Mononuclear cell (primary cell): Measurements from ENCODE around the gene RBM44. TPM values are rescaled to one million over a fixed set of nuclear protein-coding genes. Genes with fewer than 3 reads are reported as not detected.

Experiments
- H3K27me3 ChIP-seq: 2 replicates; pipeline ENCODE4 v1.6.0; 2011; ENCODE audit warnings: low read length, control low read depth; ENCODE audit not compliant: insufficient read depth
- H3K4me1 ChIP-seq: 2 replicates; pipeline ENCODE4 v1.5.1; 2011; ENCODE audit warnings: mild to moderate bottlenecking, low read length, control low read depth; ENCODE audit not compliant: insufficient read depth
- H3K4me3 ChIP-seq: 2 replicates; pipeline ENCODE4 v1.5.1; 2011; ENCODE audit warnings: mild to moderate bottlenecking, low read length, moderate library complexity
- H3K9me3 ChIP-seq: 2 replicates; pipeline ENCODE4 v1.5.1; 2011; ENCODE audit warnings: low read depth, mild to moderate bottlenecking, control low read depth, low read length
- total RNA-seq: library from RNA; depleted of rRNA; stranded (reverse); fragments of >200 nt; gene quantifications from one replicate; pipeline ENCODE4 v1.2.3, GENCODE V29; 2012

RBM44 gene
- total RNA-seq, 1 donor, result 3.5 TPM

DNA sequence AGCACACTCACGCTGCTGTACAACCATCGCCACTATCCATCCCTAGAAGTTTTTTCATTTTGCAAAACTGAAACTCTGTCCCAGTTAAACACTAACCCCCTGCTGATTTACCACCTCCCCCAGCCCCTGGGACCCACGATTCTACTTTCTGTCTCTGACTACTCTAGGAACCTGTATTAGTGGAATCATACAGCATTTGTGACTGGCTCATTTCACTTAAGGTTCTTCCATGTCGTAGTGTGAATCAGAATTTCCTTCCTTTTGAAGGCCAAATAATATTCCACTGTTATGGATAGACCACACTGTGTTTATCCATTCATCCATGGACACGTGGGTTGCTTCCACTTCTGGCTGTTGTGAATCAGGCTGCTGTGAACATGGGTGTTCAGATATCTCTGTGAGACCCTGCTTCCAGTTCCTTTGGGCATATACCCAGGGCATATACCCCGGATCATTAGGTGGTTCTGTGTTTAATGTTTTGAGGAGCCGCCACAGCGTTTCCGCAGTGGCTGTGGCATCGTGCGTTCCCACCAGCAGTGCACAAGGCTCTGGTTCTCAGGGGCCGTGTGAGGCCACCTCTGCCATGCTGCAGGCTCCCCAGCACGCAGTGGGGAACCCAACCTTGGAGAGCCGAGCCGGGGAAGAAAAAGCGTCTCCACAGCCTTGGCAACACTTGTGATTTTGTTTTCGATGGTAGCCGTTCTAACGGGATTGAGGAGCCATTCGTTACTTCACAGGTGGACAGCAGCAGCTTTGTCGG, 70.9 kb downstream of the RBM44 start:
- Histone ChIP-seq H3K4me1 (peaks cover 3% of the 10 kb centered on the region), H3K4me3 (no peak overlapping the region), H3K27me3 (no peaks in the 10 kb centered on the region), H3K9me3 (no peaks in the 10 kb centered on the region)

DNA sequence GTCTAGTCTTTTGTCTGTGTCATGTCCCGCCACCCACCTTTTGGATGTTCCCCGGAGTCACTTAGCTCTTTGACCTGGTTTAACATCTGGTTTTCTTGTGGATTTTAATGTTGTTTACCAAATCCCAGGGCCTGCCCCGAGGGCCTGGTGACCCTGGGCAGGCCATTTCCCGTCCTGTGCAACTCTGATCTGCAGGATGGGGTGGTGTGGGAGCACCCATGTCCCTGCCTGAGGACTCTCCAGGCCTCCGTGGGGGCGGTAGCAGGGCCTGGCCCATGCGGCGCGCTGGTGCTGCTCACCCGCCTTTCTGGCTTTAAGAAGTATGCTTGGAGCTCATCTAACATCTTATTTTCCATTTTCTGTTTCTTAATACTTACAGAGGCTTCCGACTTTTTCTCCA, 71.5 kb downstream of the RBM44 start:
- Histone ChIP-seq H3K4me3 (no peak overlapping the region), H3K4me1 (peaks cover 3% of the 10 kb centered on the region), H3K9me3 (no peaks in the 10 kb centered on the region), H3K27me3 (no peaks in the 10 kb centered on the region)

GRCh38 chr2:237870754-237871651, 72.4 kb downstream of the RBM44 start:
- Histone ChIP-seq H3K27me3 (no peaks in the 10 kb centered on the region), H3K4me1 (peaks cover 3% of the 10 kb centered on the region), H3K4me3 (no peak overlapping the region), H3K9me3 (no peaks in the 10 kb centered on the region)

GRCh38 chr2:237872178-237872887, 73.8 kb downstream of the RBM44 start:
- peaks cover 3% of the 10 kb centered on the region for H3K4me1 ChIP-seq
- H3K27me3 ChIP-seq, result no peaks in the 10 kb centered on the region
- no peak overlapping the region for H3K4me3 ChIP-seq
- no peaks in the 10 kb centered on the region for H3K9me3 ChIP-seq

DNA sequence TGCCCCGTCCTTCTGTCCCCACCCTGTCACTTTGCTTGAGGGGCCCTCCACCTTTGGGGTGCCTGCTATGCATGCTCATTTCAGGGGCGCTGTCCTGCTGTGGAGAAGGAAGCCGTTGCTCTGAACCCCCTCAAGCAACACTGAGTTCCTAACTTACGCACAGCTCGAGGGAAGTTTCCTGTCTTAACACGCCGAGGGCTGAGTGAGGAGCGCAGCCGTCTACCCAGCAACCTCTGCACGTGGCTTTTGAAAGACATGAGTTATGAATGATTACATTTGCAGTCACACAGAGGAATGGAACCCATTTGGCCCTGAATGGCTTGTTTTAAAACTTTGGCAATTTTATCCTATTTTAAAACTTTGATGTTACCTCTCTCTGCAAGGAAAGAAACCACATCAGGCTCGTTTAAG, 74.8 kb downstream of the RBM44 start:
- Histone ChIP-seq H3K4me3 (no peak overlapping the region), H3K27me3 (no peaks in the 10 kb centered on the region), H3K9me3 (no peaks in the 10 kb centered on the region), H3K4me1 (peaks cover 3% of the 10 kb centered on the region)

DNA sequence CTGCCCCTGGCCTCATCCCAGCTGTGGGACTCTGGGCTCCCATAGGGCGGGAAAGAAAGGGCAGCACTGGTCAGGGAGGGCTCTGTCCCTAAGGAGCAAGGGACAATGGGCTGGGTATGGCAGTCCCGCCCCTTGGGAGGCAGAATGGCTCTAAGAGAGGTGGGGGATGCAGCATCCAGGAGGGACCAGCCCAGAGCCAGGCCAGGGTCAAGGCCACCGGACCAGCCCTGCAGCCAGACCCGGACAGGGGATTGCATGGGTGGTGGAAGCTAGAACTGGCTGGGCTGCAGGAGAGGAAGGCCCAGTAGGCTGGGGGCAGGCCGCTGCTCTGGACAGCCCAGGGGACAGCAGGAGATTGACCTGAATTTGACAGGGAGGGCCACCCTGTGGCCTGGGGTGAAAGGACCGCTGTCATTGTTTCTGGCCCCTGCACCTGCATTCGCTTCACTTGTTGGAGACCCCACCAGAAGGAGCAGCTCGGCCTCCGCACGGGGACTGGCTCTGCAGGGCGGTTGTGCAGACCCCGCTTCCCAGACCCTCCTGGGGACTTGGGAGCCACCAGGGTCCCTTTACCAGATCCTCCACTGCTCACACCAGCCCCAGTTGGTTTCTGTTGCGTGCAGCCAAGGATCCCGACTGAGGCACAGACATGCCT, 75.4 kb downstream of the RBM44 start:
- no peaks in the 10 kb centered on the region for H3K27me3 ChIP-seq
- no peaks in the 10 kb centered on the region for H3K9me3 ChIP-seq
- no peaks in the 10 kb centered on the region for H3K4me1 ChIP-seq
- H3K4me3 ChIP-seq, result no peak overlapping the region

DNA sequence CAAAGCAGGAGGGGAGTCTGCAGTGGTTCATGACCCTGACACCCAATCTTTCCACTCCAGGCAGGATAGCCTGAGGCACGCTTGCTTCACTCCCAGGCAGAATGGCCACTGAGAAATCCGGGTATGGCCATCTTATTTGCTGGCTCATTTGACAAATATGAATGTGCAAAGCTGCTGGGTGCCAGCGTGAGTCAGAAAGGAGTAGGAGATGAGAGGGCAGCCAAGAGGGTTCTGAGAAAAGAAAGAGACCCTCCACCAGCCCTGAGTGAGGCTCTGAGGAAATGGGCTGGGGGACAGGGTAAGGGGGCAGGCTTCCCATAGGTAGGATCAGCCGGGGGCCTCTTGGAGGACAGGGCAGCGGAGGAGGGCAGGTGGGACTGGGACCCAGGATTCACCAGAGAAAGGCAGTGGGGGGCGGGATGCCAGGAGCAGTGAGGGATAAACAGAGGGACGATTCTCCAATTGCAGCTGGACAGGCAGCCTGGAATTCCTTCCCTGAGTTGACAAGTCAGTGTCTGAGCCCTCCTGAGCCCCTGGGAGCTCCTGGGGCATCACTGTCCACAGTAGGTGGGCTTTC, 76.1 kb downstream of the RBM44 start:
- Histone ChIP-seq H3K4me3 (no peak overlapping the region), H3K27me3 (no peaks in the 10 kb centered on the region), H3K9me3 (no peaks in the 10 kb centered on the region), H3K4me1 (no peaks in the 10 kb centered on the region)

GRCh38 chr2:237875256-237876060, 76.9 kb downstream of the RBM44 start:
- Histone ChIP-seq H3K4me3 (no peak overlapping the region), H3K9me3 (no peaks in the 10 kb centered on the region), H3K27me3 (no peaks in the 10 kb centered on the region), H3K4me1 (no peaks in the 10 kb centered on the region)

DNA sequence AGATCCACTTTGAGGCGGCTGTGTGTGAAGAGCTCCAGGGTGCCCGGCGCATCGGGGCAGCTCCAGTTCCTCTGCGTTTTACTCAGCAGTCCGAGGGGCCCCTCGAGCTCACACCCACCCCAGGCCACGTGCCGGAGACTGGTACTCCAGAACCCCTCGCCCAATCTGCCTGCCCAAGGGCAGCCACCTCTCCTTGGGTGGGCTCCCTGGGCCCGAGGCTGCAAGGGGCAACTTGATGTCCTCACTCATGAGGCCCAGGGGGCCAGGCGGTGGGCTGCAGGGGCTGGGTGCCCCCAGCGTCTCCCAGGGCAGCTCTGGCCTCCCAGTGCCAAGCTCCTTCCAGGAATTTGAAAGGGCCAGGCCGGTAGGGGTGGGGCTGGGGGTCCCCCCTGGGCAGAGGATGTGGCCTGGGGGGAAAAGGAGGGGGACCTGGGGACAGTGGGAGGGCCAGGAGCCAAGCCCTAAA, 77.5 kb downstream of the RBM44 start:
- Histone ChIP-seq H3K4me3 (no peak overlapping the region), H3K27me3 (no peaks in the 10 kb centered on the region), H3K4me1 (no peaks in the 10 kb centered on the region), H3K9me3 (no peaks in the 10 kb centered on the region)

- Histone ChIP-seq H3K4me1 (no peaks in the 10 kb centered on the region), H3K27me3 (no peaks in the 10 kb centered on the region), H3K9me3 (no peaks in the 10 kb centered on the region), H3K4me3 (no peak overlapping the region)
These were observed 78.0 kb downstream of the RBM44 start for GRCh38 chr2:237876532-237876931.

DNA sequence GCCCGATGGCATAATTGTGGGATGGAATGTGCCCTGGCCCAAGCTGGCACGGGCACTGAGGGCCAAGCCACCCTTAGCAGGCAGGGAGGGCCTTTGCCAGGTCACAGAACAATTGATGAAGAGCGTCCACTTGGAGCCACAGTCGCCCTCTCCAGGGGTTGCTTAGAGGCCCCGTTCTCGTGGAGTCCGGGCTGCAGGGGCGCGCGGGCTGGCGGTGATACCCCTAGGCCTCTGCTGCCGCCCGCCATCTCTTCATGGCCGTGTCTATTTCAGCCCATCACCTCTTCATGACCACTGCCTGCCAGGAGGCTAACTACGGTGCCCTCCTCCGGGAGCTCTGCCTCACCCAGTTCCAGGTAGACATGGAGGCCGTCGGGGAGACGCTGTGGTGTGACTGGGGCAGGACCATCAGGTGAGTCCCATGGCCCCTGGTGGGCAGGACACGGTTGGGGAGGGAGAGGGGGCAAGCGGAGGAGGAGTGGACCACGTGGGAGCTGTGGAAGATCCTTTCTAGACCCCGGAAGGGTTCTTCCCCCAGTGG, 78.4 kb downstream of the RBM44 start:
- H3K4me1 ChIP-seq, result no peaks in the 10 kb centered on the region
- H3K27me3 ChIP-seq, result no peaks in the 10 kb centered on the region
- H3K4me3 ChIP-seq, result no peak overlapping the region
- H3K9me3 ChIP-seq, result no peaks in the 10 kb centered on the region

DNA sequence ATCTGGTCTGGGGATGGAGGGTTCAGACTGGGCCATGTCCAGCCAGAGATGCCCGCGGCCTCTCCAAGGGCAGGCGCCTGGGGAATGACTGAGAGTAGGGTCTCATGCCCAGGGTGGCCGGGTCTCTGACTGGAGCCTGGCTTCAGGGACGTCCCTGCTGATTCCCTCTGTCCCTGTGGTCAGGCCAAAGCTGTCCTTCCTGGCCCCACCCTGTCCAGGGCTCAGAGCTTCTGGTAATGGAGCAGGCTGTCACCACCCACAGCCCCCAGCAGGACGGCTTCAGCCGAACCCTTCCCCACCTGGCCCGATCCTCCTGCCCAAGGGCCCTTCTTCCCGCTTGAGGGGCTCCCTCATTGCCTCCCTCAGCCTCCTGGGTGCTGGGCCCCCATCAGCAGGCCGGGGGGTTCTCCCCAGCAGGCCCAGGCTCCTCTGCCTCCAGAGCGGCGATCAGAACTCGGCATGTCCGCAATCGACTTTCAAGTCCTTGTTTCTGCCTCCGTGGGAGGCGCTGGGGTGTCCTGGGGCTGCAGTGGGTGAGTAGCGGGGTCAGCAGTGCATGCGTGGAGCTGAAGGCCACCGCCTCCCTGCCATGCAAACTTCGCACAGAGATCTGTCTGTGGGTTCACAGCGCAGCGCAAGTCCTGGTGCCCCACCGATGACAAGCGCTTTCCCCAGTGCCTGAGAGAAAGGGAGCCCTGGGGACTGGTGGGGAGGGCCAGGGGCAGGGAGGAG, 79.2 kb downstream of the RBM44 start:
- H3K4me3 ChIP-seq, result no peak overlapping the region
- H3K27me3 ChIP-seq, result no peaks in the 10 kb centered on the region
- no peaks in the 10 kb centered on the region for H3K4me1 ChIP-seq
- H3K9me3 ChIP-seq, result no peaks in the 10 kb centered on the region
